Activated CD4-positive, alpha-beta T cell treated with anti-CD3 and anti-CD28 coated beads for 48 hours (primary cell): ENCODE results near the gene CXorf58.

Experiments
- DNase-seq: peaks from one replicate; pipeline ENCODE4 v3.0.0-alpha.2; 2020

The CXorf58 gene

DNA sequence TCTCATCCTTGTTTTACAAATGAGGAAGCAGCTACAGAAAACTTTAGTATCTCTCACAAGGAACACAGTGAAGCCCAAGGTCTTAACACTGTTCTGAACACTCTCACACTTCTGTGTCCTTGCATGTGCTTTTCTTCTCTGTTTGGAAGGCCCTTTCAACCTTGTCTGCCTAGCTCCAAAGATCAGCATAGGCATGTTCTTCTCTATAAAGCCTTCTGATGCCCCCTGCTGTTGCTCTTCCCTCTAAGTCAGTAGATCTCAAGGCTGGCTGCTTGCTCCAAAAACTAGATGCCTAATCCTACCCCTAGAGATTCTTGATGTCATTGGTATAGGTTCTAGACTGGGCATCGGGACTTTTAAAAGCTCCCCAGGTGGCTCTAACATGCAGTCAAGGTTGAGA is 6.0 kb upstream of the CXorf58 start:
- peak; percentile 29 for DNase-seq

GRCh38 chrX:23902419-23902818 is 5.4 kb upstream of the CXorf58 start:
- DNase-seq, result no peak

DNA sequence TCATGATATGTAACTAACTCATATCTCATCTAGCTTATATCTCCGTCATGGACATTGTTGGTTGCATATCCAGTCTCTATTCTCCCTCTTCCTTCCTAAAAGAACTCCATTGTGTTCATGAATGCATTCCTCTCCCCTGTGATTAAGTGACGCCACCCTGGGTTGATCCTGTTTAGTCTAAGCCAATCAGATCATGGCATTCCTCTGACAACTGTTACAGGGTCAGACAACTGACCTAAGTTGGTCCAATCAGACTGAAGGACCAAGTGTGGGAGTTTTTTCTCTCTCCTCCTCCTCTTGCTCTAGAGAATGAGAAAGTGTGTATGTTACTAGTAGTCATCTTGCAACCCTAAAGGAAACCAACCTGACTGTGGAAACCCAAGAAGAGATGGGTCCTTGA is 3.7 kb upstream of the CXorf58 start:
- no peak for DNase-seq

- DNase-seq, result no peak
These were observed 702 bp upstream of the CXorf58 start for GRCh38 chrX:23907111-23907497.

DNA sequence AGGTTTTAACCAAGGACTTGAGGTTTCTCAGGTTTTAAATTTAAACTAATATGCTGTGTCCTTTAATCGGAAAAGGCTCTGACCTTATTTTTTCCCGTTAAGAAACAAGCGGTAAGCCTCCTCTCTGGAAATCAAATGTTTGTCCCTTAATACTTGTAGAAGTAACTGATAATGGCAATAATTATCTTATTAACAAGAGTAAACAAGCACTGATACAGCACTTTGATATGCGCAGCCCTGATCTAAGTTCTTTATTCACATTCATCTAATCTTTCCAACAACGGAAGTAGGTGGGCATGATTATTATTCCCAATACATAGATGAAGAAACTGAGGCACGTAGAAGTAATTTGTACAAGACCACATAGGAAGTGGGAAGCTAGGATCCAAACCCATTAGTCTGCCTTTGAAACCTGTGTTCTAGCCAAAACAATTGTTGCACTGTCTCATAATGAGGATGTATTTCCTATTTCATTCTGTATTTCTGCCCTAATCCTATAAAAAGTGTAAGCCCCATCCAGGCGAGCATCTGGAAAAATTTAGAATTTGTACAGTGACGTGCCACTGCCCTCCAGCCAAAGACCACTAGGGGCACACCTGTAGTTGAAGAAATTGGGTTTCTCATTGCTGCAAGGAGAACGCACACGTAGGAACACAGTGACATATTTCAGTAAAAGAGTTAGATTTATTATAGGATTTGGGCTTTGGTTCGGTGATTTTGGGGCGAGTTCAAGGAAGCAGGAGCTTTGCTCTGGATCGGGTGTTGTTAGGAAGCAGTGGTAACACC is 606 bp downstream of the CXorf58 start:
- peak; percentile 15 for DNase-seq

GRCh38 chrX:23911126-23911835 is 3.5 kb downstream of the CXorf58 start:
- DNase-seq, result no peak

DNA sequence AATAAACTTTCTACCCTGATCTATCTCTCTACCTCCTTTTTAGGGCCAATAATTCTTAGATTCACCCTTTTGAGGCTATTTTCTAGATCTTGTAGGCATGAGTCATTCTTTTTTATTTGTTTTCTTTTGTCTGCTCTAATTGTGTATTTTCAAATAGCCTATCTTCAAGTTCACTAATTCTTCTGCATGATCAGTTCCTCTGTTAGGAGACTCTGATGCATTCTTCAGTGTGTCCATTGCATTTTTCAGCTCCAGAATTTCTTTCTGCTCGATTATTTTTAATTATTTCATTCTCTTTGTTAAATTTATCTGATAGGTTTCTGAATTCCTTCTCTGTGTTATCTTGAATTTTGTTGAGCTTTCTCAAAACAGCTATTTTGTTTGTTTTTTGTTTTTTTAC is 11.3 kb downstream of the CXorf58 start:
- no peak for DNase-seq

DNA sequence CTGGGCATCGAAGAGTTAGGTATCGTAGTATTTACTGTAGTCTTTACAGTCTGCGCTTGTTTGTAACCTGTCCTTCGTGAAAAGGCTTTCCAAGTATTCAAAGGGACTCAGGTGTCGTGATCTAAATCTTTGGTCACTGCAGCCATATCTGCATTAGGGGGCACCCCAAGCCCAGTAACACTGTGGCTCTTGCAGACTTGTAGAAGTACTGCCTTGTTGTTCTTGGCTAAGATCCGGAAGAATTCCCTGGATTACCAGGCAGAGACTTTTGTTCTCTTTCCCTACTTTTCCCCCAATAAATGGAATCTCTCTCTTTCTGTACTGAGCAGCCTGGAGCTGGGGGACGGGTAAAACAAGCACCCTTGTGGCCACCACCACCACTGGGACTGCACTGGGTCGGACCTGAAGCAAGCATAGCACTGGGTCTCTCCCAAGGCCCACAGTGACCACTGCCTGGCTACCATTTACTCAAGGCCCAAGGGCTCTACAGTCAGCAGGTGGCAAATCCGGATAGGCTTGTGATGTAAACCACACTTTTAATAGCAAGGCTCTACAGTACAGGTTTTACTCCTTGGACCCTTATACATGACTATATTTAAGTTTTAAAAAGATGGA is 12.0 kb downstream of the CXorf58 start:
- no peak for DNase-seq

DNA sequence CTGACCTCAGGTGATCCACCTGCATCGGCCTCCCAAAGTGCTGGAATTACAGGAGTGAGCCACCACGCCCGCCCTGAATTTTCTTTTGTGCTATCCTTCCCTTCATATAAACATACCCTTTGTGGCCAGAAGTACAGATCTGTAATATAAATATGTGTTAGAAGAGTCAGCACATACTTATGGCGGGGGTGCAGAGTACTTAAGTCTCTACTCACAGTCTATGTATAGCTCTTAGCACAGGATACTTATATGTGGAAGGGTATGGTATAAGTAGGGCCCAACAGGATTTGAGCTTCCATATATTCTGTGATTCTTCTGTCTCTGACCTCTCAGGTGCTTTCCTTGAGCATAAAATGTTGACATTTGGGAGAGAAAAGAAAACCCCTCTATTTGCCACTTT is 18.2 kb downstream of the CXorf58 start:
- no peak for DNase-seq

DNA sequence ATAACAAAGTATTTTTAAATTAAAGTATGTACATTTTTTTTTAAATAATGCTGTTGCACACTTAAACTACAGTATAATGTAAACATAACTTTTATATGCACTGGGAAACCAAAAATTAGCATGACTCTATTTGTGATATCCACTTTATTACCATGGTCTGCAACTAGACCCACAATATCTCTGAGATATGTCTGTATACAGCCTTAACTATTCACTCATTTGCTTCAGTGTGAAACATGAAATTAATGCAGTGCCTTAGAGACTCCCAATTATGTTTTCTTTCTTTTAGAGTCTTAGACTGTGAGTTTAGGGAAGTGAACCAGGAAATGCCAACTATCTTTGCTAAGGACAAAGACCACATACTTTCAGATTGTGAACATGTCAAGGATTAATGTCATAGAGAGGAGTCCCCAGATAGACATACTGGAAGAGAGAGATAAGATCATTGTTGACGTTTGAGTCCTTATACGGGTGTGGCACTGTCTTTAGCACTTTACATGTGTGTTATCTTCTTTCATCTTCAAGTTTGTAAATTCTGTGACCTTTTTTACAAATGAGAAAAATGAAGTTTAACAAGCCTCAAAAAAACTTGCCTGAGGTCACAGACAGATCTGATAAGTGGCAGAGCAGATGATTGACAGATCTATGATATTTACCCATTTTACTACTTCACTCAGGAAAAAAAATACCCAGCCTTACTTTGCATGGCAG is 23.2 kb downstream of the CXorf58 start:
- no peak for DNase-seq

- no peak for DNase-seq
These were observed 24.2 kb downstream of the CXorf58 start for GRCh38 chrX:23932046-23932445.

- DNase-seq, result no peak
These were observed 27.3 kb downstream of the CXorf58 start for GRCh38 chrX:23935106-23935505.

GRCh38 chrX:23936180-23936579 is 28.4 kb downstream of the CXorf58 start:
- DNase-seq, result no peak

- no peak for DNase-seq
These were observed 29.3 kb downstream of the CXorf58 start for GRCh38 chrX:23937100-23937499.

GRCh38 chrX:23938690-23939089 is 30.9 kb downstream of the CXorf58 start:
- DNase-seq, result no peak

DNA sequence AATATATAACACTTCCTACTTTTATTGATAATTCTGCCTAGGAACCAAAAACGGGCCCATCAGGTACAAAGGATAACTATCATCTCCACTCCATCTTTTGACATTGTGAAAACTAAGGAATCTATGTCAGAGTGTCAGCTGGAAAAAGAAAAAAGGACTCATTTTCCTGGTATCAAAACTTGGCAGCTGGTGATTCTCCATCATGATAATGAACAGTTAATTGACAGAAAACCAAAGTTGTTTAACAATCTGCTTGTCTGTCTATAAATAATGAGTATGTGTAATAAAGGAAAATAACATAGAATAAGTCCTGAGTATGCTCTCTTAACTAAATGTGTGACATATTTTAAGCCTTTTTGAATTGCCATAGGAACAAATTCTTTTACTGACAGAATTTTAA is 31.4 kb downstream of the CXorf58 start:
- DNase-seq, result no peak

DNA sequence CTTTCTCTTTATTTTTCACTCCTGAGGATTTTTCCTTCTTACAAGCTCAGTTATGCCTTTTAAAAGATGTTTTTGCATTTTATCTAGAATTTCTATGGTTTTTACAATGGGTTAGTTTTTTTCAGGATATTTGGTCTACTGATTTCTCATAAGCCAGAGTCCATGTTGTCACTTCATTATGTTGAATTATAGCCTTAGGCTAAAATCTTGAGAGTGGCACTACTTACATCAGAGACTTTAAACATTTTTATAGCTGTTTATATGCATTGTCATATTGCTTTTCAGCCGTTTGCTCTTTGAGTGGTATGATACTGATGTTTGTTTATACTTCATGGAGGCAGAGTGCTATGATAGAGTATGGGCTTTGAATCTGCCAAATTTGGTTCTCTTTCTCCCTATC is 36.4 kb downstream of the CXorf58 start:
- no peak for DNase-seq

- no peak for DNase-seq
These were observed 37.4 kb downstream of the CXorf58 start for GRCh38 chrX:23945206-23945605.

DNA sequence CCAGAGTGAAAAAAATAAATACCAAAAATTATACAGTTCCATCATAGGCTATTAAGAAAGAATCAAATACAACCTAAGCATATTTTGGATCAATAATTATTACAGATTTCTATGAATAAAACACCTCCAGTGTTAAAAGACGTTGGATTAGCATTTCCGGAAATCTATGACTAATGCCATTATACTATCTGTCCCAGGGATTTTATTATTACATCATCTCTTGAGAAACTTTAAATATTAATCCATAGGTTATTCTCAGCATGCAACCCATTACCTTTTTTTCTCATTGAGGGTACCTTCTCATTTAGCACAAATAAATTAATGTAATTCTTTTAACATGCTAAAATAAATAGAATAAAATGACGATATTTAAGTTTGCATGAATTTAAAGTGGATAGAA is 44.6 kb downstream of the CXorf58 start:
- DNase-seq, result no peak

GRCh38 chrX:23952984-23953907 is 45.4 kb downstream of the CXorf58 start:
- DNase-seq, result peak; percentile 26

- DNase-seq, result no peak
These were observed 46.1 kb downstream of the CXorf58 start for GRCh38 chrX:23953908-23954269.

GRCh38 chrX:23954396-23954795 is 46.6 kb downstream of the CXorf58 start:
- DNase-seq, result no peak
